GM18951 (cell line): ENCODE measurements around the gene LHPP.
"Not testable (repeated sequence)": the region's sequence is repeated elsewhere in the genome, so short reads cannot be mapped to it uniquely, and the experiment has no call there.

Source experiments
- POLR2A ChIP-seq: IDR thresholded peaks from 4 replicates; pipeline ENCODE4 v1.6.1; 2011; ENCODE audit warnings: mild to moderate bottlenecking; ENCODE audit not compliant: insufficient read length, insufficient read depth; ENCODE audit errors: extremely low read depth
- in situ Hi-C: fragments of 300-500 bp; cut with MboI; formaldehyde crosslinking; loops from one replicate; pipeline ENCODE4 v1.12.0; 2022; ENCODE audit warnings: low sequenced_read_pairs, mixed read lengths, inconsistent platforms; ENCODE audit not compliant: unreplicated experiment

LHPP gene

GRCh38 chr10:124573726-124574455 is 112.3 kb downstream of the LHPP start:
- in situ Hi-C loops = no loop called here
- TF ChIP-seq POLR2A = no peak

GRCh38 chr10:124574456-124575070 is 112.9 kb downstream of the LHPP start:
- TF ChIP-seq POLR2A = no peak
- in situ Hi-C loops = no loop called here

GRCh38 chr10:124575107-124576035 is 113.7 kb downstream of the LHPP start:
- in situ Hi-C loops = no loop called here
- no peak for TF ChIP-seq POLR2A

- in situ Hi-C loops = no loop called here
- no peak for TF ChIP-seq POLR2A
Measured at GRCh38 chr10:124576526-124577420, 115.2 kb downstream of the LHPP start.

GRCh38 chr10:124577651-124578050 is 116.0 kb downstream of the LHPP start:
- in situ Hi-C loops = no loop called here

GRCh38 chr10:124578231-124579010 is 116.8 kb downstream of the LHPP start:
- in situ Hi-C loops = no loop called here
- TF ChIP-seq POLR2A = no peak

More at GRCh38 chr10:124577651-124578050, 116.0 kb downstream of the LHPP start:
- no peak for TF ChIP-seq POLR2A

GRCh38 chr10:124579011-124579399 is 117.4 kb downstream of the LHPP start:
- TF ChIP-seq POLR2A = no peak
- in situ Hi-C loops = no loop called here

GRCh38 chr10:124586142-124586541 is 124.5 kb downstream of the LHPP start:
- in situ Hi-C loops = no loop called here
- TF ChIP-seq POLR2A = no peak

- no peak for TF ChIP-seq POLR2A
- in situ Hi-C loops = no loop called here
Measured at GRCh38 chr10:124587811-124588211, 126.2 kb downstream of the LHPP start.

- in situ Hi-C loops = not testable (repeated sequence)
Measured at GRCh38 chr10:124588341-124588735, 126.7 kb downstream of the LHPP start.

GRCh38 chr10:124588736-124589490 is 127.3 kb downstream of the LHPP start:
- in situ Hi-C loops = no loop called here
- no peak for TF ChIP-seq POLR2A
